Frontal cortex (tissue), 4 donors: ENCODE measurements around the gene ZNF716. TPM values are rescaled to one million over a fixed set of nuclear protein-coding genes. Genes with fewer than 3 reads are reported as not detected.
"Not testable (repeated sequence)": the region's sequence is repeated elsewhere in the genome, so short reads cannot be mapped to it uniquely, and the experiment has no call there.

Experiments used
- DNase-seq, 2 donors: peaks; one replicate each; pipeline ENCODE4 v3.0.0; 2012; ENCODE audit warnings: low spot score in 2 of 2
- FAIRE-seq: peaks from 2 replicates; lab custom pipeline; 2012; peaks lifted over from hg19 to GRCh38; lab: Jason Lieb, UNC
- small RNA-seq: library from RNA; depleted of rRNA; stranded (forward); fragments of <200 nt; gene quantifications from one replicate; pipeline ENCODE3, GENCODE V24; 2014
- total RNA-seq: library from RNA; depleted of rRNA; stranded (reverse); fragments of >200 nt; gene quantifications from one replicate; pipeline ENCODE4 v1.2.3, GENCODE V29; 2014
- donor health status: control.
- donor health status: control.
- donor health status: control.

ZNF716 gene
- total RNA-seq, 1 donor from 2014 or later, result not detected

DNA sequence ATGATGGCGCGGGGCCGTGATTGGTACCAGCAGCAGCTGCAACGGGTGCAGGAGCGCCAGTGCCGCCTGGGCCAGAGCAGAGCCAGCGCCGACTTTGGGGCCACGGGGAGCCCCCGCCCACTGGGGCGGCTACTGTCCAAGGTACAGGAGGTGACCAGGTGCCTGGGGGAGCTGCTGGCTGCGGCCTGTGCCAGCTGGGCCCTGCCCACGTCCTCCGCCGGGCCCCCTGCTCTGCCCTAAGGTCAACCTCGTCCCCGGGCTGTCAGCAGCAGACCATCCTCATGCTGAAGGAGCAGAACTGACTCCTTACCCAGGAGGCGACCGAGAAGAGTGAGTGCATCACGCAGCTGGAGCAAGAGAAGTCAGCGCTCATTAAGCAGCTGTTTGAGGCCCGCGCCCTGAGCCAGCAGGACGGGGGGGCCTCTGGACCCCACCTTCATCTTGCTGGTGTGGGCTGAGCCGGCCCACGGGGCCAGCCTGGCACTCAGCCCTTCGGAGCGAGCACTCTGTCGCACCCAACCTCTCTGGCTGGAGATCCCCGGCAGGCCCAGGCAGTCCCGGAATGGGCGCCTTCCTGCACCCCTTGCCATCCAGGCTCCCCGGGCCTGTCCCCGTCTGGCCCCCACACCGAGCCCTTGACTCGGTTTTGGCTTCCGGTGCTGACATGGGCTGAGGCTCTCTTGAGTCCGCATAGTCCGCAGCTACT is 24.6 kb upstream of the ZNF716 start:
- DNase-seq (no peak), FAIRE-seq (no peak)

DNA sequence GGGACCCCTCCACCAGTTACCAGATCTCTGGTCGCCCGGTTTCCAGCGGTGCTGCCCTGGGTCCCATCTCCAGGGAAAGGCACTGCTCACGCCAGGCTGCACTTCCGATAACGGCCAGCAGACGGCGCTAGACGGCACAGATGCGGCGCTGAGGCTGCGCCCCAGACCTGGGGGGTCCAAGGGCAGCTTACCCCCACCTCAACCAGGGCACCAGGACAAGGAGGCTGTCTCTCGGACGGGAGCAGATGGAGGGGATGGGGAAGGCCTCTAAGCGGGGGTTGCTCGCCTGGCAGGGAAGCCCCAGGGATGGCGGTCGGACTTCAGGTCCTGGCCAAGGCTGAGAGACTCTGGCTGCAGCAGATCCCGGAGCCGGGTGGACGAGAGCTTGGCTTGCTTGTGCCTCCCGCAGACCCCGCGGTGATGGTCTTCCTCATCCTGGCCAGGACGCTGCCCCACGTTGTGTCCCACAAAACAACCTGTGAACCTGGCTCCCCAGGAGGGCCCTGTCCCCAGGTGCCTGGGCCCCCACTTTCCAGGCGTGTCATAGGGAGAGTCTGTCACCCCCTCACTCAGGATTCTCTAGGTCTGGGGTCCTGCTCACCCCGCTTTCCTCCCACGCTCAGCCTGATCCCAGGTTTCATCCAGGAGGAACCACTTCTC is 23.9 kb upstream of the ZNF716 start:
- FAIRE-seq (no peak), DNase-seq (no peak)

DNA sequence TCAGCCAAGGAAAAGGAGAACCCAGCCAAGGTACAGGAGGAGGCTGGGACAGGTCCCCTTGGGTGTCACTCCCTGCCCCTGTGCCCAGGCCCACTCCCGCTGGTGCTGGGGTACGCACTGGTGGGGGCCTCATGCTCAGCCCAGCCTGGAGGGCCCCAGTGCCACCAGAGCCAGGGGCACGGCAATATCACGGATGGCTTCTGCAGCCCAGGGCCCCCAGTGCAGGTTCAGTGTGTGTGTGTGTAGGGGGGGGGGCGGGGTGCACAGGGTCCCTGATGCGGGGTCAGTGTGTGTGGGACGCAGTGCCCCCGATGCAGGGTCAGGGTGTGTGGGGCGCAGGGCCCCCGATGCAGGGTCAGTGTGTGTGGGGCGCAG is 23.4 kb upstream of the ZNF716 start:
- no peak for DNase-seq
- FAIRE-seq, result no peak

DNA sequence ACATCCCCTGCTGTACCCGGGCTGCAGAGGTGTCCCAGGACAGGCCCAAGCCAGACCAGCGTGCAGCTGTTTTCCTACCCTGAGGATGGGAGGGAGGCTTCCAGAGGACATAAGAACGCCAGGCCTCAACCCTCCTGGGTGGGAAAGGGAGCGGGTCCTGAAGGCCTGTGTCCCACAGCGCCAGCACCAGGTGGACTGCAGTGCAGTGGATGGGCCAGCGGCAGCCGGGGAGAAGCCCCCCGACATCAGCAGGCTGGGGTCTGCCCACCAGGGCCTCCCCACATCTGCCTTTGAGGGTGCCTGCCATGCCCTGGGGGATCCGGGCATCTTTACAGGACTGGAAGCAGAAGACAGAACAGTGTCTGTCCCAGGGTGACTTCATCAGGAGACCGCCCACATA is 22.8 kb upstream of the ZNF716 start:
- DNase-seq (no peak), FAIRE-seq (no peak)

GRCh38 chr7:57427594-57427993 is 22.4 kb upstream of the ZNF716 start:
- DNase-seq, result no peak

GRCh38 chr7:57432583-57432982 is 17.4 kb upstream of the ZNF716 start:
- FAIRE-seq (no peak), DNase-seq (no peak)

More at GRCh38 chr7:57427594-57427993, 22.4 kb upstream of the ZNF716 start:
- no peak for FAIRE-seq

DNA sequence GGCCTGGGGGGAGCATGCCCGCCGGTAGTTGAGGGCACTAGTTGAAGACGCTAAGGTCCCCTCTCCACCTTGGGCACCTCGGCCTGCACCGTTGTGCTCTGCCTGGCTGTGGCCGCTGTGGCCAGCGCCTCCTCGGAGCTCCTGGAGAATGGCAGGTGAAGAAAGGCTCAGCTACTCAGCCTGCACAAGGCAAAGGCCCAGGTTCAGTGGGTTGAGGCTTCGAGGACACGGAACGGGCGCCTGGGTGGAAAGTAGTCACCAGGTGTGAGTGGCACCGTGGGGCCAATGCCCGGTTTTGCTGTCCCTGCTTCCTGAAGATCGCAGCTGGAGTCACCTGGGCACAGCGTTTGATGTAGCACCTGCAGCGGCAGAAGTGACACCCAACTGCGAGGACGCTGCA is 12.4 kb upstream of the ZNF716 start:
- DNase-seq (no peak), FAIRE-seq (no peak)

DNA sequence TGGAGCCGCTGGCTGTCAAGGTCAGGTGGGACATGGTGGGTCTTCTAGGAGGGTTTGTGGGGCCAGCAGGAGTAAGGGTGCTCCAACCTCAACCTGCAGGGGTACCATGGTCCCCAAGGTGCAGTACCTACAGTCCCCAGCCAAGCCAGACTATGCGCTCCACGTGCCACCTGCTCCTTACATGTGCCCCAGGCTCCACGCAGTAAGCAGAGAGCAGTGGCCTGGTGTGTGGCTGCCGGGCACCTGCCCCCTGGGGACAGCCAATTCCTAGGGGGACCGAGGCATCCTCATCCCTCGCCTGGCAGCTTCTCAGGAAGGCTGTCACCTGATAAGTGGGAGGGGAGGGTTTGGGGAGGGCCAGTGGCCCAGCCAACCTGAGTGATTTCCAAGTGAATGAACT is 11.7 kb upstream of the ZNF716 start:
- no peak for DNase-seq
- no peak for FAIRE-seq

- no peak for FAIRE-seq
These were observed 6.4 kb upstream of the ZNF716 start for GRCh38 chr7:57443567-57443966.

GRCh38 chr7:57469186-57469828 is 19.3 kb downstream of the ZNF716 start:
- DNase-seq, FAIRE-seq: not testable (repeated sequence)

More at GRCh38 chr7:57443567-57443966, 6.4 kb upstream of the ZNF716 start:
- no peak for DNase-seq

DNA sequence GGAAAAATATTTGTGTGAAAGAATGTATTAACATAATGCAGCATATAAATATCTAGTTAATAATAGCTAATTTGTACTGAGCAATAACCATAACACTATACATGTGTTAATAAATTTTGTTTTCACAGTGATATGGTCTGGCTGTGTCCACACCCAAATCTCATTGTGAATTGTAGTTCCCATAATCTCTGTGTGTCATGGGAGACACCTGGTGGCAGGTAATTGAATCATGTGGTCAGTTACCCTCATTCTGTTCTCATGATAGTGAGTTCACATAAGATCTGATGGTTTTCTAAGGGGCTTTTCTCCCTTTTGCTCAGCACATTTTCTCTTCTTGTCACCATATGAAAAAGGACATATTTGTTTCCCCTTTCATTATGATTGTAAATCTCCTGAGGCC is 30.3 kb downstream of the ZNF716 start:
- FAIRE-seq, DNase-seq: not testable (repeated sequence)

- FAIRE-seq, DNase-seq: not testable (repeated sequence)
These were observed 35.0 kb downstream of the ZNF716 start for GRCh38 chr7:57485022-57485421.

GRCh38 chr7:57487957-57488356 is 38.0 kb downstream of the ZNF716 start:
- DNase-seq (no peak), FAIRE-seq (no peak)

- DNase-seq, FAIRE-seq: not testable (repeated sequence)
These were observed 45.1 kb downstream of the ZNF716 start for GRCh38 chr7:57495111-57495510.

DNA sequence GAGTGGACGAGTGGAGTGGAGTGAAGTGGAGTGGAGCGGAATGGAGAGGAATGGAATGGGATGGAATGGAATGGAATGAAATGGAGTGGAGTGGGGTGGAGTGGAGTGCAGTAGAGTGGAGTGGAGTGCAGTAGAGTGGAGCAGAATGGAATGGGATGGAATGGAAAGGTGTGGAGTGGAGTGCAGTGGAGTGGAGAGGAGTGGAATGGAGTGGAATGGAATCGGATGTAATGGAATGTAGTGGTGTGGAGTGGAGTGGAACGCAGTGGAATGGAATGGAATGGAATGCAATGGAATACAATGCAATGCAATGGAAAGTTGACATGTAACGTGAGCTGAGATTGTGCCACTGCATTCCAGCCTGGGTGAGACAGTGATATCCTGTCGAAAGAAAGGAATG is 46.4 kb downstream of the ZNF716 start:
- no peak for DNase-seq
- no peak for FAIRE-seq

- FAIRE-seq (no peak), DNase-seq (no peak)
These were observed 55.2 kb downstream of the ZNF716 start for GRCh38 chr7:57505176-57505575.

Small RNAs within 50 kb of the gene (small RNA-seq; reads per million reads assigned to genes)
- not detected for gene MIR3147
